ENCODE data around the gene MYO1D.

Gene MYO1D

DNA sequence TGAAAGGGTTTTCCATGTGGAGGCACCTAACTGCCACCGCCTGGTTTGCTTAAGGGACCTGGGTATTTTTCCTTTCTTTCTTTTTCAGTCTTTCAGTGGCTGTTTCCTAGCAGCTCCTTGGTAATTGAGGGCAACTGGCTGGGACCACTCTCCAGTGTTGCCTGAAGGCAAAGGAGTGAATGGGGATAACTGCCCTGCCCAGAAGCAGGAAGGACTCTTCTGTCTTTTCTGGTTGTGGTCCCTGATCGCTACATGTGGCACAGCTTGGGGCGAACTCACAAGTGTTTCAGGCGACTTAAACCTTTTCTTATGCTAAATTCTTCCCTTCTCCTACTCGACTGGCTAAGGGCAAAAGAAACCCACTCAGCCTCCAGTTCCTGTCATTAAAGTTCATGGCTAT lies 40.9 kb upstream of the MYO1D start:
- TF ChIP-seq, protein P1, sequence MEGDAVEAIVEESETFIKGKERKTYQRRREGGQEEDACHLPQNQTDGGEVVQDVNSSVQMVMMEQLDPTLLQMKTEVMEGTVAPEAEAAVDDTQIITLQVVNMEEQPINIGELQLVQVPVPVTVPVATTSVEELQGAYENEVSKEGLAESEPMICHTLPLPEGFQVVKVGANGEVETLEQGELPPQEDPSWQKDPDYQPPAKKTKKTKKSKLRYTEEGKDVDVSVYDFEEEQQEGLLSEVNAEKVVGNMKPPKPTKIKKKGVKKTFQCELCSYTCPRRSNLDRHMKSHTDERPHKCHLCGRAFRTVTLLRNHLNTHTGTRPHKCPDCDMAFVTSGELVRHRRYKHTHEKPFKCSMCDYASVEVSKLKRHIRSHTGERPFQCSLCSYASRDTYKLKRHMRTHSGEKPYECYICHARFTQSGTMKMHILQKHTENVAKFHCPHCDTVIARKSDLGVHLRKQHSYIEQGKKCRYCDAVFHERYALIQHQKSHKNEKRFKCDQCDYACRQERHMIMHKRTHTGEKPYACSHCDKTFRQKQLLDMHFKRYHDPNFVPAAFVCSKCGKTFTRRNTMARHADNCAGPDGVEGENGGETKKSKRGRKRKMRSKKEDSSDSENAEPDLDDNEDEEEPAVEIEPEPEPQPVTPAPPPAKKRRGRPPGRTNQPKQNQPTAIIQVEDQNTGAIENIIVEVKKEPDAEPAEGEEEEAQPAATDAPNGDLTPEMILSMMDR (IDR thresholded peaks at IDR 0.05), result no peak
- intact Hi-C loops (cut with DNase I; ENCODE audit: low total_unique reads), result no loop called here

DNA sequence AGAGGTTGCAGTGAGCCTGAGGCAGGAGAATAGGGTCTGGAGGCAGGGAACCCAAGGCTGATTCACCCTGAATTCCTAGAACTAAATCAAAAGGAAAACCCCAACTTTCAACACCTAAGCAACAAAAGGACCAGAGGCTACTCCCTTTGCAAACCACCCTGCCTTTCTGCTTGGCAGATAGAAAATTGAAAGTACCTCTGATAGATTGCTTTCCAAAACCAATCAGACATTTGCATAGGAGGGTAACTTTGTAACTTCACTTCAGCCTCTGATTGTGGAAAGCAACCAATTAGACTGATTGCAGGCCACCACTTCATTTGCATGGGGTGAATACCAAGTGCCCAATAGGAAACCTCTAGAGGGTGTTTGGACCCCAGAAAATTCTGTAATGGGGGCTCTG lies 40.2 kb upstream of the MYO1D start:
- TF ChIP-seq, protein P1 (IDR thresholded peaks at IDR 0.05), result no peak
- Histone ChIP-seq H3K27me3 (no peaks in the 10 kb centered on the region), H3K4me3 (no peak overlapping the region), H3K27ac (no peak overlapping the region), H3K4me1 (peaks cover 0 to 2% (median under 1%) of the 10 kb centered on the region in 4 donors), H3K36me3 (no peaks in the 10 kb centered on the region), H3K9me3 (no peaks in the 10 kb centered on the region)
- DNase-seq, result no peak
- intact Hi-C loops (cut with DNase I; ENCODE audit: low total_unique reads), result no loop called here

More for the DNA sequence above, 40.9 kb upstream of the MYO1D start:
- Histone ChIP-seq H3K36me3 (no peaks in the 10 kb centered on the region), H3K4me3 (no peak overlapping the region), H3K9me3 (no peaks in the 10 kb centered on the region), H3K4me1 (no peaks in the 10 kb centered on the region), H3K27me3 (no peaks in the 10 kb centered on the region), H3K27ac (no peak overlapping the region)
- no peak for DNase-seq

- H3K27ac ChIP-seq, result no peak overlapping the region
- peaks cover 0 to 11% (median 8%) of the 10 kb centered on the region in 4 donors for H3K4me1 ChIP-seq
- no peaks in the 10 kb centered on the region for H3K36me3 ChIP-seq
- TF ChIP-seq, protein P1 (IDR thresholded peaks at IDR 0.05), result no peak
- H3K27me3 ChIP-seq, result no peaks in the 10 kb centered on the region
- no peaks in the 10 kb centered on the region for H3K9me3 ChIP-seq
- DNase-seq, result no peak
- intact Hi-C loops (cut with DNase I; ENCODE audit: low total_unique reads), result no loop called here
- no peak overlapping the region for H3K4me3 ChIP-seq
These were observed 39.2 kb upstream of the MYO1D start for GRCh38 chr17:32916134-32916533.

DNA sequence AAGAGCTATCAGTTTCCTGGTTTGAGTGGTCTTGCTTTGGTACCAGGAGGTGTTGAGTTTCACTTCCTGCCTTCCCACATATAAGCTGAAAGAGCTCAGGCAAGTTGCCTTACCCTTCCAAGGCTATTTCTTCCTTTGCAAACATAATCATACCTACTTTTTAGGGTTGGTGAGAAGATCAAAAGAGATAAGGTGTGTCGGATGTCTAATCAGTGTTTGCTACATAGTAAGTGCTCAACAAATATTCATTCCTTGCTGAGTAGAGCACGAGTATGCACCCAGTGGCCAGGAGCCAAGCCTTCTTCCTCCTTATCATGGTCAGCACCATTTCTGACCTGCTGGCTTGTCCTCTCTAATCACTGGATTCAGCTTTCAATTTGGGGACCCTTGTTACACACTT lies 38.3 kb upstream of the MYO1D start:
- peaks cover 0 to 13% (median 9%) of the 10 kb centered on the region in 4 donors for H3K4me1 ChIP-seq
- DNase-seq, result no peak
- H3K4me3 ChIP-seq, result no peak overlapping the region
- no peaks in the 10 kb centered on the region for H3K9me3 ChIP-seq
- H3K27ac ChIP-seq, result no peak overlapping the region
- intact Hi-C loops (cut with DNase I; ENCODE audit: low total_unique reads), result no loop called here
- H3K27me3 ChIP-seq, result no peaks in the 10 kb centered on the region
- H3K36me3 ChIP-seq, result no peaks in the 10 kb centered on the region
- TF ChIP-seq, protein P1 (IDR thresholded peaks at IDR 0.05), result no peak

- Histone ChIP-seq H3K4me3 (no peak overlapping the region), H3K9me3 (no peaks in the 10 kb centered on the region), H3K27ac (no peak overlapping the region), H3K36me3 (no peaks in the 10 kb centered on the region), H3K27me3 (no peaks in the 10 kb centered on the region), H3K4me1 (peaks cover 0 to 20% (median 13%) of the 10 kb centered on the region in 4 donors)
- no peak for DNase-seq
- intact Hi-C loops (cut with DNase I; ENCODE audit: low total_unique reads), result no loop called here
- TF ChIP-seq, protein P1 (IDR thresholded peaks at IDR 0.05), result no peak
These were observed 37.3 kb upstream of the MYO1D start for GRCh38 chr17:32914181-32914580.

- intact Hi-C loops (cut with DNase I; ENCODE audit: low total_unique reads), result no loop called here
- Histone ChIP-seq H3K27me3 (no peaks in the 10 kb centered on the region), H3K27ac (no peak overlapping the region), H3K36me3 (no peaks in the 10 kb centered on the region), H3K4me3 (no peak overlapping the region), H3K4me1 (peaks cover 0 to 20% (median 13%) of the 10 kb centered on the region in 4 donors), H3K9me3 (no peaks in the 10 kb centered on the region)
- DNase-seq, result no peak
- TF ChIP-seq, protein P1 (IDR thresholded peaks at IDR 0.05), result no peak
These were observed 36.7 kb upstream of the MYO1D start for GRCh38 chr17:32913593-32913992.

Measured in tibial artery (tissue), 4 donors.